Measurements from ENCODE around the gene DPEP1. TPM values are rescaled to one million over a fixed set of nuclear protein-coding genes. Genes with fewer than 3 reads are reported as not detected.

DPEP1 gene
- total and polyA plus RNA-seq, 4 donors = 0.26 to 8.9 (median 0.95) TPM

GRCh38 chr16:89598199-89598598 is 15.2 kb upstream of the DPEP1 start:
- Histone ChIP-seq H3K36me3 (ENCODE audit: control insufficient read depth in 4 of 4, insufficient read depth in 4 of 4, low read length in 4 of 4) (no peaks in the 10 kb centered on the region), H3K4me3 (no peak overlapping the region), H3K27me3 (ENCODE audit: control insufficient read depth in 3 of 3, insufficient read depth in 3 of 3, low read length in 2 of 3) (peaks cover 0 to 7% (median 2%) of the 10 kb centered on the region in 3 donors), H3K4me1 (ENCODE audit: control insufficient read depth in 5 of 5, insufficient read depth in 5 of 5, low read length in 5 of 5) (peaks cover 0 to 9% (median 3%) of the 10 kb centered on the region in 5 donors), H3K9ac (ENCODE audit: insufficient read depth in 1 of 2, low read length in 2 of 2) (no peak overlapping the region), H3K9me3 (ENCODE audit: control insufficient read depth in 4 of 4, insufficient read depth in 3 of 4, low read length in 3 of 4) (no peaks in the 10 kb centered on the region), H3K27ac (ENCODE audit: low read depth in 1 of 2, low read length in 1 of 2) (no peak overlapping the region)
- peak in 1 of 3 donors; percentile 16 for DNase-seq
- no peak for ATAC-seq (ENCODE audit: insufficient read depth, low FRiP score)
- no peak for TF ChIP-seq CTCF (IDR thresholded peaks at IDR 0.05; ENCODE audit: control extremely low read depth, extremely low read depth)
- WGBS, 2 donors = 72 to 82% methylated on average over 13 to 14 of the region's 14 CpGs

GRCh38 chr16:89599451-89599858 is 14.0 kb upstream of the DPEP1 start:
- WGBS, 2 donors = 38 to 48% methylated on average over 7 to 8 of the region's 8 CpGs
- Histone ChIP-seq H3K9me3 (ENCODE audit: control insufficient read depth in 4 of 4, insufficient read depth in 3 of 4, low read length in 3 of 4) (no peaks in the 10 kb centered on the region), H3K27ac (ENCODE audit: low read depth in 1 of 2, low read length in 1 of 2) (no peak overlapping the region), H3K36me3 (ENCODE audit: control insufficient read depth in 4 of 4, insufficient read depth in 4 of 4, low read length in 4 of 4) (no peaks in the 10 kb centered on the region), H3K4me1 (ENCODE audit: control insufficient read depth in 5 of 5, insufficient read depth in 5 of 5, low read length in 5 of 5) (peaks cover 0 to 9% (median 3%) of the 10 kb centered on the region in 5 donors), H3K4me3 (no peak overlapping the region), H3K9ac (ENCODE audit: insufficient read depth in 1 of 2, low read length in 2 of 2) (no peak overlapping the region), H3K27me3 (ENCODE audit: control insufficient read depth in 3 of 3, insufficient read depth in 3 of 3, low read length in 2 of 3) (peaks cover 0 to 8% (median 2%) of the 10 kb centered on the region in 3 donors)
- no peak for ATAC-seq (ENCODE audit: insufficient read depth, low FRiP score)
- TF ChIP-seq CTCF (IDR thresholded peaks at IDR 0.05; ENCODE audit: control extremely low read depth, extremely low read depth) = no peak
- no peak for DNase-seq

DNA sequence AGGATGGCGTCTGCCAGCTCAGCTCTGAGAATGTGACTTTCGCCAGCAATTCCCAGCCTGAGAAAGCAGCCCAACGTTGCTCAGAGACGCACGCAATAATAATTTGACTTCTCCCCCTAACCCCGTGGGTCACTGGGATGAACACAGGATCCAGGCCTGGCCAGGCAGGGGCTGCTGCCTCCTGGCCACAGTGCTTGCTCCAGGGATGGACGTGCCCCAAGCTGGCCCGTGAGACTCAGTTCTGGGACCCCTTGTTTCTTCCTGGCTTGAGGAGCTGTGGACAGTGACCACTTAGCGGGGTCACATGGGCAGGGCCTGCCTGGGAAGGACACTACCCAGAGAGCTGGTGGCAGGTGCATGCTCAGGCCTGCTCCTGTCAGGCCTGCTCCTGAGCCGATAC is 13.5 kb upstream of the DPEP1 start:
- Histone ChIP-seq H3K4me3 (no peak overlapping the region), H3K36me3 (ENCODE audit: control insufficient read depth in 4 of 4, insufficient read depth in 4 of 4, low read length in 4 of 4) (no peaks in the 10 kb centered on the region), H3K27me3 (ENCODE audit: control insufficient read depth in 3 of 3, insufficient read depth in 3 of 3, low read length in 2 of 3) (peaks cover 0 to 8% (median 2%) of the 10 kb centered on the region in 3 donors), H3K27ac (ENCODE audit: low read depth in 1 of 2, low read length in 1 of 2) (no peak overlapping the region), H3K9ac (ENCODE audit: insufficient read depth in 1 of 2, low read length in 2 of 2) (no peak overlapping the region), H3K9me3 (ENCODE audit: control insufficient read depth in 4 of 4, insufficient read depth in 3 of 4, low read length in 3 of 4) (no peaks in the 10 kb centered on the region), H3K4me1 (ENCODE audit: control insufficient read depth in 5 of 5, insufficient read depth in 5 of 5, low read length in 5 of 5) (peaks cover 0 to 9% (median 3%) of the 10 kb centered on the region in 5 donors)
- DNase-seq (no peak), ATAC-seq (ENCODE audit: insufficient read depth, low FRiP score) (no peak)
- WGBS, 2 donors = 86 to 96% methylated on average over 10 of the region's 10 CpGs
- TF ChIP-seq CTCF (IDR thresholded peaks at IDR 0.05; ENCODE audit: control extremely low read depth, extremely low read depth) = no peak

DNA sequence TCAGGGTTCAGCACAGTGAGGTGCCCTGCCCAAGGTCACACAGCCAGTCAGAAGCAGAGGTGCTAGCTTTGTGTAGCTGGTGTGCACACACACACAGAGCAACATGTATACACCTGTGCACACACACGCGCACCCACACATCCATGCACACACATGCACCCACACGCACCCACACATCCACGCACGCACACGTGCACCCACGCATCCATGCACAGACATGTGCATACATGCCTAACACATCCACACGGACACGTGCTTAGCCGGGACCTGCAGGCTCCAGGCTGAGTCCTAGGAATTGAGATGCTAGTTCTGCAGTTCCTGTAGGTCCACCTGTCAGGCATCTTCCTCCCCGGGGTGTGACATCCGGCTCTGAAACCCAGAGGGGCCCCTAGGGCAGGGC is 13.0 kb upstream of the DPEP1 start:
- DNase-seq (no peak), ATAC-seq (ENCODE audit: insufficient read depth, low FRiP score) (no peak)
- Histone ChIP-seq H3K36me3 (ENCODE audit: control insufficient read depth in 4 of 4, insufficient read depth in 4 of 4, low read length in 4 of 4) (no peaks in the 10 kb centered on the region), H3K4me3 (no peak overlapping the region), H3K27me3 (ENCODE audit: control insufficient read depth in 3 of 3, insufficient read depth in 3 of 3, low read length in 2 of 3) (peaks cover 0 to 8% (median 2%) of the 10 kb centered on the region in 3 donors), H3K27ac (ENCODE audit: low read depth in 1 of 2, low read length in 1 of 2) (no peak overlapping the region), H3K4me1 (ENCODE audit: control insufficient read depth in 5 of 5, insufficient read depth in 5 of 5, low read length in 5 of 5) (peaks cover 0 to 9% (median 3%) of the 10 kb centered on the region in 5 donors), H3K9me3 (ENCODE audit: control insufficient read depth in 4 of 4, insufficient read depth in 3 of 4, low read length in 3 of 4) (no peaks in the 10 kb centered on the region), H3K9ac (ENCODE audit: insufficient read depth in 1 of 2, low read length in 2 of 2) (no peak overlapping the region)
- 86 to 92% methylated on average over 12 of the region's 12 CpGs for WGBS, 2 donors
- no peak for TF ChIP-seq CTCF (IDR thresholded peaks at IDR 0.05; ENCODE audit: control extremely low read depth, extremely low read depth)
